ENCODE results near the gene AGXT.

GRCh38 chr2:240909216-240909974 lies 40.8 kb downstream of the AGXT start:
- TF ChIP-seq POLR2A (IDR thresholded peaks at IDR 0.05; ENCODE audit: borderline replicate concordance, extremely low read depth, insufficient read depth, insufficient read length) (no peak), TCF7L2 (IDR thresholded peaks at IDR 0.05; ENCODE audit: borderline replicate concordance, extremely low read depth, insufficient read depth, insufficient read length) (no peak), CTCF (IDR thresholded peaks at IDR 0.05 in 2 of 3, conservative IDR thresholded peaks at IDR 0.05 in 1 of 3; ENCODE audit: borderline replicate concordance in 1 of 3, insufficient read depth in 1 of 3, low read depth in 2 of 3, low read length in 2 of 3) (no peak), ZNF274 (IDR thresholded peaks at IDR 0.05; ENCODE audit: low read depth, low read length) (no peak), EZH2 (IDR thresholded peaks at IDR 0.05) (no peak), CBX3 (IDR thresholded peaks at IDR 0.05; ENCODE audit: low read depth) (no peak), SP1 (IDR thresholded peaks at IDR 0.05; ENCODE audit: low read depth) (no peak), YY1 (IDR thresholded peaks at IDR 0.05; ENCODE audit: extremely low read depth, insufficient replicate concordance, low read depth, low read length) (no peak), JUND (IDR thresholded peaks at IDR 0.05) (no peak), POLR2AphosphoS5 (IDR thresholded peaks at IDR 0.05; ENCODE audit: low read depth, low read length) (no peak), RAD21 (IDR thresholded peaks at IDR 0.05; ENCODE audit: low read depth) (no peak), MAX (IDR thresholded peaks at IDR 0.05) (no peak)
